Measurements from ENCODE around the gene SPDEF. TPM values are rescaled to one million over a fixed set of nuclear protein-coding genes. Genes with fewer than 3 reads are reported as not detected.

Gene SPDEF
- total RNA-seq, 1 experiment from 2014 or later: 0.77 TPM

- BruUV-seq (replicated peaks): no TSS peak
- Mint-ChIP-seq H3K9me3 (ENCODE audit: unreplicated experiment) (no peaks in the 10 kb centered on the region), H3K36me3 (ENCODE audit: insufficient read depth, unreplicated experiment) (no peaks in the 10 kb centered on the region), H3K27ac (ENCODE audit: unreplicated experiment) (no peak overlapping the region), H3K4me1 (ENCODE audit: low read depth, unreplicated experiment) (peaks cover 6% of the 10 kb centered on the region), H3K27me3 (ENCODE audit: insufficient read depth, unreplicated experiment) (no peaks in the 10 kb centered on the region), H3K4me3 (ENCODE audit: unreplicated experiment) (no peak overlapping the region)
- Histone ChIP-seq H3K4me1 (no peaks in the 10 kb centered on the region), H3K36me3 (ENCODE audit: control insufficient read depth, insufficient read depth, low read length) (no peaks in the 10 kb centered on the region), H3K4me3 (ENCODE audit: low read depth, low read length) (no peak overlapping the region), H3K27me3 (replicated peaks; ENCODE audit: control insufficient read depth, insufficient read depth, low read length) (no peaks in the 10 kb centered on the region), H3K9me3 (no peaks in the 10 kb centered on the region)
- ChIA-PET POLR2A (no interaction called here), CTCF (interaction anchor here (0.5 kb wide), 1 partner anchor 21 kb away, joined by 3 read pairs; no protein-coding TSS in a partner anchor)
- TF ChIP-seq CTCF (IDR thresholded peaks at IDR 0.05; ENCODE audit: insufficient read depth in 1 of 2, low read depth in 1 of 2, low read length in 1 of 2, severe bottlenecking in 1 of 2, unreplicated experiment in 1 of 2): no peak
- DNase-seq: no peak
- intact Hi-C loops (cut with micrococcal nuclease; ENCODE audit: unreplicated experiment): no loop called here
Observed at GRCh38 chr6:34489207-34489805, 66.8 kb downstream of the SPDEF start.

Other genes starting within 250 kb of the SPDEF start
- gene NUDT3, start 163.7 kb downstream of the SPDEF start, total RNA-seq (2022): 22.3 and 22.9 TPM in 2 replicates
- 1,650 and 1,752 TPM in 2 replicates for gene RPS10, start 130.3 kb downstream of the SPDEF start, total RNA-seq (2022)
- 3.4 and 3.7 TPM in 2 replicates for gene PACSIN1, start 90.3 kb downstream of the SPDEF start, total RNA-seq (2022)
- gene ILRUN, start 140.4 kb upstream of the SPDEF start, total RNA-seq (2022): 92.1 and 95.9 TPM in 2 replicates
- 168 and 189 TPM in 2 replicates for gene SNRPC, start 201.2 kb upstream of the SPDEF start, total RNA-seq (2022)
- gene BLTP3A, start 235.8 kb upstream of the SPDEF start, total RNA-seq (2022): 40.3 and 41.6 TPM in 2 replicates

All from Caco-2 (cell line).